SK-N-SH (cell line): Measurements from ENCODE around the gene FGD6.

Source experiments
- FOXM1 ChIP-seq: IDR thresholded peaks from 2 replicates; pipeline ENCODE4 v1.4.0; 2012; ENCODE audit warnings: low read depth, mild to moderate bottlenecking
- GABPA ChIP-seq: IDR thresholded peaks from 2 replicates; pipeline ENCODE4 v1.4.0; 2012; ENCODE audit warnings: low read depth, mild to moderate bottlenecking
- GATA2 ChIP-seq: sonication (generic); formaldehyde crosslinking; IDR thresholded peaks from 2 replicates; pipeline ENCODE4 v1.5.0; 2020; ENCODE audit warnings: mild to moderate bottlenecking, missing genetic modification reagents
- POLR2AphosphoS5 ChIP-seq: IDR thresholded peaks from 2 replicates; pipeline ENCODE4 v1.6.1; 2012; ENCODE audit warnings: low read depth, low read length
- RFX5 ChIP-seq: IDR thresholded peaks from 2 replicates; pipeline ENCODE4 v1.6.1; 2012; ENCODE audit warnings: mild to moderate bottlenecking, improper control_type of control experiment, low read length
- SIN3A ChIP-seq: IDR thresholded peaks from 2 replicates; pipeline ENCODE4 v1.6.1; 2012; ENCODE audit warnings: low read depth, mild to moderate bottlenecking, low read length, moderate library complexity, borderline replicate concordance
- SMC3 ChIP-seq: IDR thresholded peaks from 2 replicates; pipeline ENCODE4 v1.6.1; 2012; ENCODE audit warnings: low read depth, low read length, improper control_type of control experiment
- TAF1 ChIP-seq: IDR thresholded peaks from 2 replicates; pipeline ENCODE4 v1.6.1; 2012; ENCODE audit warnings: low read depth, mild to moderate bottlenecking, low read length, moderate library complexity, borderline replicate concordance
- TF ChIP-seq, protein P1 (sequence below): fragments of 200-600 bp; sonication (generic); IDR thresholded peaks from 2 replicates; pipeline ENCODE4 v1.6.1; 2017; ENCODE audit warnings: antibody characterized with exemption, mild to moderate bottlenecking, moderate library complexity
- TF ChIP-seq, protein P2 (sequence below): IDR thresholded peaks from 2 replicates; pipeline ENCODE4 v1.4.0; 2012; ENCODE audit warnings: low read depth
- TF ChIP-seq, protein P3 (sequence below): IDR thresholded peaks from 2 replicates; pipeline ENCODE4; 2012

DNA sequence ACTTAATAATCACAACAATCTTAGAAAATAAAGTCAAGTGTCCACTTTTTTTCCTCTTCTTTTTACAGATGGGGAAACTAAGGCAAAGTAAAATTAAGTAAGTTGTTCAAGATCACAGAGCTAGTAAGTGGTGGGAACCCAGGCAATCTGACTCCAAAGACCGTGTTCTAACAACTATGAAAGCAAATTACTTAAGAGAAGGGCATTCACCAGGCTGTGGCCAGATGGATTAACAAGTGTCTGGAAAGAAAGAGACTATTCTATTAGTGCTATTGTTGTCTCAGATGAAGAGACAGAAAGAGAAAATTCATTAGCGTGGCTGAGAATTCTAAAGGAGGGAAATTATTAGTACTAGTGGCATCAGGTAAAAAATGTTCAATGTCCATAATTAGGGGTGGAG is 48.5 kb downstream of the FGD6 start:
- TF ChIP-seq, protein P1, sequence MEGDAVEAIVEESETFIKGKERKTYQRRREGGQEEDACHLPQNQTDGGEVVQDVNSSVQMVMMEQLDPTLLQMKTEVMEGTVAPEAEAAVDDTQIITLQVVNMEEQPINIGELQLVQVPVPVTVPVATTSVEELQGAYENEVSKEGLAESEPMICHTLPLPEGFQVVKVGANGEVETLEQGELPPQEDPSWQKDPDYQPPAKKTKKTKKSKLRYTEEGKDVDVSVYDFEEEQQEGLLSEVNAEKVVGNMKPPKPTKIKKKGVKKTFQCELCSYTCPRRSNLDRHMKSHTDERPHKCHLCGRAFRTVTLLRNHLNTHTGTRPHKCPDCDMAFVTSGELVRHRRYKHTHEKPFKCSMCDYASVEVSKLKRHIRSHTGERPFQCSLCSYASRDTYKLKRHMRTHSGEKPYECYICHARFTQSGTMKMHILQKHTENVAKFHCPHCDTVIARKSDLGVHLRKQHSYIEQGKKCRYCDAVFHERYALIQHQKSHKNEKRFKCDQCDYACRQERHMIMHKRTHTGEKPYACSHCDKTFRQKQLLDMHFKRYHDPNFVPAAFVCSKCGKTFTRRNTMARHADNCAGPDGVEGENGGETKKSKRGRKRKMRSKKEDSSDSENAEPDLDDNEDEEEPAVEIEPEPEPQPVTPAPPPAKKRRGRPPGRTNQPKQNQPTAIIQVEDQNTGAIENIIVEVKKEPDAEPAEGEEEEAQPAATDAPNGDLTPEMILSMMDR, result no peak
- TF ChIP-seq, protein P2, sequence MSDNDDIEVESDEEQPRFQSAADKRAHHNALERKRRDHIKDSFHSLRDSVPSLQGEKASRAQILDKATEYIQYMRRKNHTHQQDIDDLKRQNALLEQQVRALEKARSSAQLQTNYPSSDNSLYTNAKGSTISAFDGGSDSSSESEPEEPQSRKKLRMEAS, result no peak
- TF ChIP-seq SMC3, result no peak
- no peak for TF ChIP-seq RFX5
- no peak for TF ChIP-seq TAF1
- TF ChIP-seq SIN3A, result no peak
- no peak for TF ChIP-seq FOXM1
- TF ChIP-seq POLR2AphosphoS5, result no peak
- TF ChIP-seq, protein P3, sequence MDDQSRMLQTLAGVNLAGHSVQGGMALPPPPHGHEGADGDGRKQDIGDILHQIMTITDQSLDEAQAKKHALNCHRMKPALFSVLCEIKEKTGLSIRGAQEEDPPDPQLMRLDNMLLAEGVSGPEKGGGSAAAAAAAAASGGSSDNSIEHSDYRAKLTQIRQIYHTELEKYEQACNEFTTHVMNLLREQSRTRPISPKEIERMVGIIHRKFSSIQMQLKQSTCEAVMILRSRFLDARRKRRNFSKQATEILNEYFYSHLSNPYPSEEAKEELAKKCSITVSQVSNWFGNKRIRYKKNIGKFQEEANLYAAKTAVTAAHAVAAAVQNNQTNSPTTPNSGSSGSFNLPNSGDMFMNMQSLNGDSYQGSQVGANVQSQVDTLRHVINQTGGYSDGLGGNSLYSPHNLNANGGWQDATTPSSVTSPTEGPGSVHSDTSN, result no peak
- no peak for TF ChIP-seq GABPA
- no peak for TF ChIP-seq GATA2 (CRISPR knock-in tag)
